Mucosa of descending colon (tissue), 3 donors: Measurements from ENCODE around the gene TKTL1. TPM values are rescaled to one million over a fixed set of nuclear protein-coding genes. Genes with fewer than 3 reads are reported as not detected.

ENCODE experiments used
- ATAC-seq: fragments of 200-7000 bp; cut with Tn5 transposase; one replicate; pipeline ENCODE4 v1.9.1; 2020; ENCODE audit warnings: mild to moderate bottlenecking, moderate library complexity
- DNase-seq, 3 donors: peaks; one replicate each; pipeline ENCODE4 v3.0.0-alpha.2; 2020
- H3K36me3 ChIP-seq: fragments of 200-600 bp; one replicate; pipeline ENCODE4 v1.8.0; 2021; ENCODE audit warnings: low read depth, mild to moderate bottlenecking
- H3K4me1 ChIP-seq: fragments of 200-600 bp; one replicate; pipeline ENCODE4 v1.8.0; 2021; ENCODE audit warnings: low read depth, mild to moderate bottlenecking
- H3K4me3 ChIP-seq: fragments of 200-600 bp; one replicate; pipeline ENCODE4 v1.8.0; 2021; ENCODE audit warnings: mild to moderate bottlenecking
- H3K9me3 ChIP-seq: fragments of 200-600 bp; one replicate; pipeline ENCODE4 v1.8.0; 2021; ENCODE audit warnings: mild to moderate bottlenecking
- intact Hi-C, 2 donors: fragments of 100-400 bp; cut with DNase I in 1 of 2; cut with micrococcal nuclease in 1 of 2; formaldehyde crosslinking; loops; one replicate each; pipeline versions ENCODE4 v1.11.0 to v1.11.1; 2022; cut with DNase I, micrococcal nuclease
- total RNA-seq, 3 donors: library from RNA; stranded (reverse); fragmentation: NEBNext Ultra II Directional in 2 of 3; extraction: Animal tissue kit (Norgen Biotek cat#: 25700) in 2 of 3; gene quantifications; one replicate each; pipeline versions ENCODE4 v1.2.1 to v1.2.4, GENCODE V29; 2021 to 2023
- TF ChIP-seq, protein P1 (sequence below): fragments of 200-600 bp; IDR thresholded peaks from one replicate; pipeline ENCODE4 v1.8.0; 2022; ENCODE audit warnings: antibody characterized with exemption, mild to moderate bottlenecking
- donor health status: DM: no; HTN: no; CAD: no; lungs with moderate emphysema.
- donor health status: DM: no; HTN: no; CAD: no.
- donor health status: DM: no; HTN: yes; CAD: no.

TKTL1 gene
- total RNA-seq, 3 donors from 2014 or later = not detected

DNA sequence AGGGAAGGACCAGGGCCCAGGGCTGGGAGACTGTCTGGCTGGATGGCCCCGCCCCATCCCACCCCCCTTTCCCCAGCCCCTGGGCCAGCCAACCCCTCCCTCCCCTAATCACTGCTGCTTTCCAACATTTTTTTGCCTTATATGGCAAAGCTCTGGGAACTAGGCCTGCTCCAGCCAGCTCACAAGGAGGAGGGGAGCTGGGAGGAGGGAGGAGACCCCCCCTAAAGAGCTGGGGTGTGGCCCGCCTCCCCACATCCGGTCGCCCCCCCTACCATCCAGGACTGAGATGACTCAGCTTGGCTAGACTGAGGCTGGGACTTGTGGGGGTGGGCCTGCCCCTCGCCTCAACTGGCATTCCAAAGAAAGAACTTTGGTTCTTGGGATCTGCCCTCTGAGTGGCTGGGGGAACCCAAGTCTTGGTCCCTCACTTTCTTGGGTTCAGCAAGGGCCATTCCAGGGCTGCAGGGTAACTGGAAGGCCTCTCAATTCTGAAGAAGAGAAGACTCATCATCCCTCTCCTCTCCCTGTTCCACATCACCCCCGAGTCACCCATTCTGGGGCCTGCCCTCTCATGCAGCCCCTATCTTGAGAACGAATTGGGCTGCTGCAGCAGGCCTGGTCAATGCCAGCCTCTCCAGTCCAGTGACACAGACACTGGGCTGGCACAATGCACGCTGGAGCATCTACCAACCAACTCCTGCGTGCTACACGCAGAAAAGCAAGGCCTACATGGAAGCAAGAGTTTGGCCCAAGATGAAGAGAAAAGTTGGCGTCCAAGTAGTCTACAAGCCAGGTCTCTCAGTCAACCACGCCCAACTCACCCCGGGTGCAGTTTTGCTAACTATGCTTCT is 74.1 kb downstream of the TKTL1 start:
- intact Hi-C loops = no loop called here
- DNase-seq = peak; percentile 59 to 80 (median 62)
- TF ChIP-seq, protein P1, sequence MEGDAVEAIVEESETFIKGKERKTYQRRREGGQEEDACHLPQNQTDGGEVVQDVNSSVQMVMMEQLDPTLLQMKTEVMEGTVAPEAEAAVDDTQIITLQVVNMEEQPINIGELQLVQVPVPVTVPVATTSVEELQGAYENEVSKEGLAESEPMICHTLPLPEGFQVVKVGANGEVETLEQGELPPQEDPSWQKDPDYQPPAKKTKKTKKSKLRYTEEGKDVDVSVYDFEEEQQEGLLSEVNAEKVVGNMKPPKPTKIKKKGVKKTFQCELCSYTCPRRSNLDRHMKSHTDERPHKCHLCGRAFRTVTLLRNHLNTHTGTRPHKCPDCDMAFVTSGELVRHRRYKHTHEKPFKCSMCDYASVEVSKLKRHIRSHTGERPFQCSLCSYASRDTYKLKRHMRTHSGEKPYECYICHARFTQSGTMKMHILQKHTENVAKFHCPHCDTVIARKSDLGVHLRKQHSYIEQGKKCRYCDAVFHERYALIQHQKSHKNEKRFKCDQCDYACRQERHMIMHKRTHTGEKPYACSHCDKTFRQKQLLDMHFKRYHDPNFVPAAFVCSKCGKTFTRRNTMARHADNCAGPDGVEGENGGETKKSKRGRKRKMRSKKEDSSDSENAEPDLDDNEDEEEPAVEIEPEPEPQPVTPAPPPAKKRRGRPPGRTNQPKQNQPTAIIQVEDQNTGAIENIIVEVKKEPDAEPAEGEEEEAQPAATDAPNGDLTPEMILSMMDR = no peak
- H3K36me3 ChIP-seq = no peaks in the 10 kb centered on the region
- peak overlapping the region; percentile 19 for H3K4me3 ChIP-seq
- no peaks in the 10 kb centered on the region for H3K4me1 ChIP-seq
- H3K9me3 ChIP-seq = no peaks in the 10 kb centered on the region
- peak; percentile 26 for ATAC-seq

DNA sequence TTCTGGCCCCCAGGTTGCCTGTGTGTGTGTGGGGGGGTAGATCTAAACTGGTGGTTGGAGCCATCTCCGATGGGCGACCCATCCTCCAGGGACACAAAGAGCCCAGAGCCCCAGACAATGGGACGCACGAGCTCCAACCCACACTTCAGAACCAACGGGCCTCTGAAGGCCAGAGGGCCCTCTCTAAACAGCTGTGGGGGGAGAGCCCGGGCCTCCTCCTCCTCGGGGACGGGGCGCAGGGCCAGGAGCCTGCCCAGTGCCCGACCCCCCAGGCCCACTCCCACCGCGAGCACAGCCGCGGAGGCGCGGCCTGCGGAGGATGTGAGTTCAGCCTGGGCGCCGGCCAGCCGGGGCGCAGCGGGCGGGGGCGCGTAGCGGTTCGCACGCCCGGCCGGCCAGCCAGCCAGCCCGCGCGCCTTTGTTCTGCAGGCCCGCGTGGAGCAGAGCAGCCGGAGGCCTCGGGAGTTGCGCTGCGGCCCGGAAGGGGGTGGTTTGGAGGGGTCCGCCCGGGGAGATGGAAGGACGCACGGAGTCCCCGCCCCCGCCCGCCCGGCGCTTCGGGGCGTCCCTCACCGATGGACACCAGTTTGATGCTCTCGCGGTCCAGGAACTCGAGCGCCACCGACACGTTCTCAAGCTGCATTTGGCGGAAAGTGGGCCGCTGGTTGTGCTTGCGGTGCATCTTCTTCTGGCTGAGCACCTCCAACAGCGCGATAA is 74.9 kb downstream of the TKTL1 start:
- Histone ChIP-seq H3K36me3 (no peaks in the 10 kb centered on the region), H3K4me3 (peak overlapping the region; percentile 19), H3K9me3 (no peaks in the 10 kb centered on the region), H3K4me1 (no peaks in the 10 kb centered on the region)
- TF ChIP-seq, protein P1 = no peak
- DNase-seq = peak in 1 of 3 donors; percentile 67
- intact Hi-C loops = no loop called here
- no peak for ATAC-seq

DNA sequence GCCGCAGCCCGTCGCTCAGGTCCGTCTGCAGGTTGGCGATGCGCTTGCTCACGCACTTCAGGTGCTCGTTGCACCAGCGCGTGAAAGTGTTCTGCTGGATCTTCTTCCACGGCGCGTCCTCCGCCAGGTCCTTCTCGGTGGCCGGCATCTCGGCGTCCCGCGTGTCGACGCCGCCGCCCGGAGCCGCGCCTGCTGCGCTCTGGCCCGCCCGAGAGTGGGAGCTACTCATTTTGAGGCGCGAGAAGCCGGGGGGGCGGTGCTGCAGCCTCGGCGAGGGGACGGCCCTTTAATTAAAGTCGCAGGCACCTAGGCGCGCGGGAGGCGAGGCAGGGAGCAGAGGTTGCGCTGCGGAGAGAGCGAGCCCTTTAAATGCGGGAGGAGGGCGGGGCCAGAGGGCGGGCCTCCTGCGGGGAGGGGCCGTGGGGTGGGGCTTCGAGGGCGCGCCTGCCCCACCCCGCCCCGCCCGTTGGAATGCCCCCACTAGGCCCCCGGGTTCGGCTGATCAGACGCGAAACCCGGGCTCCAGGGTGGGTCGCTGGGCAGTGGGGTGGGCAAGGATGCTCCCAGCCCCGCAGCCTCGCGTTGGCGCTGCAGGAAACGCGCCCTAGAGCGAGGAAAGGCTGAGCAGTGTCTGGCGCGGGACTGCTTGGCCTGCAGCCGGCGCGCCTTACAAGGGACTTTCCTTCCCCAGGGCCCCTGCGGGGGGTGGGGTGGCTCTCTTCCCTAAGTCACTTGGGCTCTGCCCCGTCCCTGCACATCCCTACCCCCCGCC is 75.6 kb downstream of the TKTL1 start:
- TF ChIP-seq, protein P1 = no peak
- H3K4me1 ChIP-seq = no peaks in the 10 kb centered on the region
- H3K9me3 ChIP-seq = no peaks in the 10 kb centered on the region
- ATAC-seq (peak; percentile 81), DNase-seq (peak; percentile 87 to 96 (median 89))
- H3K36me3 ChIP-seq = no peaks in the 10 kb centered on the region
- intact Hi-C loops = no loop called here
- H3K4me3 ChIP-seq = peak overlapping the region; percentile 19

DNA sequence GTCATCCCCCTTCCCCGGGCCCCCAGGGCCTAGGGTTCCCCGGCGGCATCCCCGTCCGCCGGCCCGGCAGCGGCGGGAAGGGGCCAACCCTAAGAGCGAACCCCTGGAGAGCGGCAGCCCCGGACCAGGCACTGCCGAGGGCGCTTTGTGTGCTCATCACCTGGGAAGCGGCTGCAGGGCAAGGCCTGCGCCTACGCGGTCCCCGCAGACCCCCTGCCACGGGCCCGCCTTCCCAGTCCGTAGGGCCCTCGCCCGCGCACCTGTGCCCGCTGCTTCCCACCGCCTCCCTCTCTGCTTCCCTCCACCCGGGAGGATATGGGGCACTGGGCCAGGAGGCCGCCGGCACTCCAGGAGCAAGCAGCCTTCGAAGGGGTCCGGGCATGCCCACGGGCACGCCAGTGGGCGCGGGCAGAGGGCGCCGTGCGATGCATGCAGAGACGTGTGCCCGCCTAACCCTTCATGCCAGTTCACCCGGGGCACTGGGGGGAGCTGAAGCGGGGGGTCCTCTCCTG is 76.2 kb downstream of the TKTL1 start:
- Histone ChIP-seq H3K4me3 (peak overlapping the region; percentile 9), H3K36me3 (no peaks in the 10 kb centered on the region), H3K4me1 (no peaks in the 10 kb centered on the region), H3K9me3 (no peaks in the 10 kb centered on the region)
- TF ChIP-seq, protein P1 = no peak
- DNase-seq = peak in 1 of 3 donors; percentile 60
- intact Hi-C loops = no loop called here
- ATAC-seq = no peak

DNA sequence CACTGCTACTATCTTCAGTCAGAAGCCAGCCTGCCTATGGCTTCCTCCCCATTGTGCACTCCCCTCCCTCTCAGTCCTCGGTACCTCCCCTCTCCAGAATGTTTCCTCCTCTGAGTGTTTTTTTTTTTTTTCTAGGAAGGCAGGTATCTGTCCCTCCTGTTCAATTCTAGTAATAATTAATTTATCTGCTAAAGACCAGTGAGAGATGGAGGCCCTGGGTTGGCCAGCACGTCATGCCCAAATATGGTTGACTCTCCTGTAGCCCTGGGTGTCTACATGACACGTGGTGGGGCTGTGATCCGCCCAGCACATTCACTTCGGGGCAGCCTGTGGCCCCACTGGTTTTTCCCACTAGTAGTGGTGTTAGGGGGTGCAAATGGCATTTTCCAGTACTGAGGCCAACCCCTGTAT is 77.0 kb downstream of the TKTL1 start:
- DNase-seq (no peak), ATAC-seq (no peak)
- Histone ChIP-seq H3K4me1 (no peaks in the 10 kb centered on the region), H3K9me3 (no peaks in the 10 kb centered on the region), H3K36me3 (no peaks in the 10 kb centered on the region), H3K4me3 (no peak overlapping the region)
- intact Hi-C loops = no loop called here
- TF ChIP-seq, protein P1 = no peak
